Esophagus squamous epithelium (tissue), 4 donors: ENCODE data around the gene C1QTNF9.

Experiments
- CTCF ChIP-seq, 6 experiments: fragments of 450-650 bp in 4 of 6; fragments of 200-600 bp in 2 of 6; sonication (generic) in 2 of 6; IDR thresholded peaks; one replicate each; pipeline ENCODE4 v1.5.1; 2016 to 2019; ENCODE audit warnings: antibody characterized with exemption in 6 of 6, mild to moderate bottlenecking in 4 of 6, moderate library complexity in 4 of 6
- POLR2A ChIP-seq, 4 donors: fragments of 450-650 bp; IDR thresholded peaks; one replicate each; pipeline ENCODE4 v1.6.1; 2017; ENCODE audit warnings: antibody characterized with exemption in 4 of 4, mild to moderate bottlenecking in 4 of 4, moderate library complexity in 3 of 4

GRCh38 chr13:24261566-24261965 is 47.8 kb upstream of the C1QTNF9 start:
- TF ChIP-seq CTCF (IDR thresholded peaks at IDR 0.05), result no peak
- no peak for TF ChIP-seq POLR2A (IDR thresholded peaks at IDR 0.05)
